Activated effector memory CD4-positive, alpha-beta T cell treated with Interleukin-2 at 50 U/mL for 16 hours (primary cell): ENCODE measurements around the gene AHNAK.
"Not testable (repeated sequence)": the region's sequence is repeated elsewhere in the genome, so short reads cannot be mapped to it uniquely, and the experiment has no call there.

Source experiments
- DNase-seq: peaks from one replicate; pipeline ENCODE4 v3.0.0-alpha.2; 2020

Gene AHNAK

DNA sequence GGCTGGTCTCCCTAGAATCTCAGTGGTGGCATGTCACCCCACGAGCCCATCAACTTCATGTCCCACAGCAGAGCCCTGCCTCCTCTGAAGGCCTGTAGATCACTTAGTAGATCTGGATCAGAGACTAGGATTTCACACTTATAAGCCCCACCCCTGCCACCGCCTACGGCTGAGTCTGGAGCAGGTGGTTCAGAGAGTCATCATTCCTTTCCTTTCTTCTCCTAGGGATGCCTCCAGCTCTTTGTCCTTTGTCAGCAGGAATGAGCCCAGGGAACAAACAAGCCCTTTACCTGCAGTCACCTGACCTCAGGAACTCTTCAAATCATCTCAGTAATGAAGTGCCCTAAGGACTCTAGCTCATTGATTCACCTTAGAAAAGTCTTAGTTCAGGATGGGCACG, 90.0 kb downstream of the AHNAK start:
- DNase-seq, result no peak

DNA sequence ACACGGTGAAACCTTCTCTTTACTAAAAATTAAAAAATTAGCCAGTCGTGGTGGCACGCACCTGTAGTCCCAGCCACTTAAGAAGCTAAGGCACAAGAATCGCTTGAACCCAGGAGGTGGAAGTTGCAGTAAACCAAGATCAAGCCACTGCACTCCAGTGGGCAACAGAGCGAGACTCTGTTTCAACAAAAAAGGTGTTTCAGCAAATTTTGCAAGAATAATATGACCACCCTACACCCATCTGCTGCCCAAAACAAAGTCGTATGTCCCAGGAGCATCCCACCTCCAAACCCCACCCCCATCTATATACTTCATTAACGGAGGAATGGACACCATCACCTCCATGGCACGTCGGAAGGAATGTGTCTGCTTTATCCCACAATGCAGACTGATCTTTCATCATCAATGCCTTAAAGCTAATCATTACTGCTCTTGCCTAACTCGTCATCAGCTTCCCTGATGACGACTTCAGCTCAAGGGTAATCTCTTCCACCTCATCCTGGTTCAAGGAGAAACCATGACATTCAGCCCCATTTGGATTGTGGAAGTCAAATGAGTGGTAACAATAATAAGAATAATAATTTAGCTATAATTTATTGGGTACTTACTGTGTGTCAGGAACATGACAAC, 93.7 kb downstream of the AHNAK start:
- DNase-seq, result no peak

DNA sequence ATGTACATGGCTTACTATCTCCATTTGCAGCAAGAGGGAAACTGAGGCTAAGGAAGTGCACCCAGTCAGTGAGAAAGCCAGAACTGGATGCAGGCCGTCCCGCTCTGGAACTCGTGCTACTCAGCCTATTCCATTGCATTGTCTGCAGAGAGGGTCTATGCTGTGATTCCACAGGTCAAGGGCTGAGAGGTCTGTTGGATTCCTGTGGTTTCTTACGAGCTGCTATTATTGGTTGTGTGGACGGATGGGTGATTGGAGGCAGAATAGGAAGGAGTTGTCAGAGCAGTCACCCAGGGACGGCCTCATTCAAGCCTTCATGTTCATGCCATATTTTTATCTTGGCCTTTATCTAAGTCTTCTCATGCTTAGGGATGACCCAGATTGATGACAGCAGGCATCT, 94.3 kb downstream of the AHNAK start:
- no peak for DNase-seq

DNA sequence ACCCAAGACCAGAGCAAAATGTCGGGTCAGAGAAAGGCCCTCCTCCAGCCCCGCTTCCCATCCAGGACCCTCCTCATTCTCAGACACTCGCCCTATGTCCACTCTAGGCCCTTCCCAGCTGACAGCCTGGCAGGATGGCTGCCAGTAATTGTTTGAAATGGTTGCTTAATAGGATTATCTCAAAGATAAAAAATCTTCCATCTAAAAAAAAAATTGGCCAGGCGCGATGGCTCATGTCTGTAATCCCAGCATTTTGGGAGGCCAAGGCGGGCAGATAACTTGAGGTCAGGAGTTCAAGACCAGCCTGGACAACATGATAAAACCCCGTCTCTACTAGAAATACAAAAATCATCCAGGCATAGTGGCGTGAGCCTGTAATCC, 95.4 kb downstream of the AHNAK start:
- DNase-seq, result no peak

DNA sequence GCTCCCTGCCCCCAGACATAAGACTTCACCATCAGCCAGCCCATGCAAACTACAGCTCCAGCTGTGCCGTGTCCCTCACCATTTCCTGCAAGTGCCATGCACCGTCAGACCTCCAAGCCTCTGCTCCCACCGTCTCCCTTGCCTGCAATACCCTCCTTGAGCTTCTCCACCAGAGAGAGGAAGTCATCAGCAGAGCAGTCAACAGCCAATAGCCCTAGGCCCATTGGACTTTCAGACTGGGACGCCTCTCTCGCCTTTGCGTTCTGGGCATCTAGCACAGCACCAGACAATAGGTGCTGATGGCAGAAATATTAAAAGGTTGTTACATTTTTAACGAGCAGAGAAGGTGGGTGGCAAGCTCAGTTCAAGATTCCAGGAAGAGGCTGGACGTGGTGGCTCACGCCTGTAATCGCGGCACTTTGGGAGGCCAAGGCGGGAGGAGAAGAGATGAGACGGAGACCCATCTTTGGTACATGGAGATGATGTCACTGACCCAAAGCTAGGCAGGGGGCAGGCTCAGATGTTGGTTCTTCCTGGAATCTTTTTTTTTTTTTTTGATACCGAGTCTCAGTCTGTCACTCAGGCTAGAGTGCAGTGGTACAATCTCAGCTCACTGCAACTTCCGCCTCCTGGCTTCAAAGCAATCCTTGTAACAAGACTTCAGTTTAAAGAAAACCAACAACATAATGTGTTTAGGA, 95.9 kb downstream of the AHNAK start:
- DNase-seq, result no peak

DNA sequence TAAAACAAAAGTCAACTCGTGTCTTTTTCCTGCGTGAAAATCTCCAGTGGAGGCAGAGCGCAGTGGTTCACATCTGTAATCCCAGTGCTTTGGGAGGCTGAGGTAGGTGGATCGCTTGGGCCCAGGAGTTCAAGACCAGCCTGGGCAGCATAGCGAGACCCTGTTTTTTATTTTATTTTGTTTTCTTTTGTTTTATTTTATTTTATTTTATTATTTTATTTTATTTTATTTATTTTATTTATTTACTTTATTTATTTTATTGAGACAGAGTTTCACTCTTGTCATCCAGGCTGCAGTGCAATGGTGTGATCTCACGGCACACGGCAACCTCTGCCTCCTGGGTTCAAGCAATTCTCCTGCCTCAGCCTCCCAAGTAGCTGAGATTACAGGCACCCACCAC, 96.7 kb downstream of the AHNAK start:
- not testable (repeated sequence) for DNase-seq

DNA sequence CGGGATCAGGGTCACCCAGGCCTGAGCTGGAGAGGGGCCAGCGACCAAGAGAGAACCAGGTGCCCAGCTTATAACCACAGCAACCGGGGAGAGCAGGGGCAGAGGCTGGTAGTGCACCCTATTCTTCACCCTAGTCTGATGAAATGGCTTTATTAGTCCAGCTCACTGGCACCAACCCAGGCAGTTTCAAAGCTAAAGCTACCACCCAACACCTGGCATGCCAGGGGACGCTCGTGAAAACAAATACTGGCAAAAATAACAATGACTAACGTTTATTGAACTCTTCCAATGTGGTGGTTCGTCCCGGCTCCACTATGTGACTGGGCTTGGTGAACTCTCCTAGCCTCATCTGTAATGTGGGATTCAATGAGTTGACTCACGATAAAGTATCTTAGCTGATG, 97.2 kb downstream of the AHNAK start:
- no peak for DNase-seq

DNA sequence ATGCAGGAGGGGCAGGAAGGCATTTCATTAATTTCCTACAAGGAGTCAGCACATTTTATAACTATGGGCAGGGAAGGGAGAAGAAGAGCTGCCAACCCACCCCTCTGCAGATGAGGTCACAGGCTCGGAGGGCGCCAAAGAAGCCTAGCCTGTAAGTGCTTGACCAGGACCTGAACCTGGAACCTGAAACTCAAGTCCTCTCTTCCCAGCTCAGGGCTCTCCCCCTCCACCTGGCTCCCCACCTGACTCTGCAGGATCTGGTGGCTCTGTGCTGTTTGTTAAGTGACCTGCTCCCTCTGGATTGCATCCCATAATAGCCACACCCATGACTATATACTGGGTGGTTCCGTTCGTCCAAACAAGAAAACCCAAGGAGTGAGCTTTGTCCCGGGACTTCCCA, 100.5 kb downstream of the AHNAK start:
- no peak for DNase-seq

DNA sequence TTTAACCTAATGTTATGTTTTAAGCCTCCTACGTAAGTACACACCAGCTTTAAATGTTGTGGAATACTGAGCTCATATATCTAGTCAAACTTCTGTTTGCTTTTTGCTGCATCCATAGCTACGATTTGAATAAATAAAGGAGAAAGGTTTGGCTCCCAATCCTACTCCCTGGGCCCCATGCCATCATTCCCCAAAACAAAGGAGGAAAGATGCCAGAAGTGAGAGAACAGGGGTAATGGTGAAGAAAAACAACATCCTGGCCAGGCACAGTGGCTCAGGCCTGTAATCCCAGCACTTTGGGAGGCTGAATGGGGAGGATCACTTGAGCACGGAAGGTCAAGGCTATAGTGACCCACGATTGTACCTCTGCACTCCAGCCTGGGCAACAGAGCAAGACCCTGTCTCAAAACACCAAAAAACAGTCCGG, 101.3 kb downstream of the AHNAK start:
- no peak for DNase-seq

DNA sequence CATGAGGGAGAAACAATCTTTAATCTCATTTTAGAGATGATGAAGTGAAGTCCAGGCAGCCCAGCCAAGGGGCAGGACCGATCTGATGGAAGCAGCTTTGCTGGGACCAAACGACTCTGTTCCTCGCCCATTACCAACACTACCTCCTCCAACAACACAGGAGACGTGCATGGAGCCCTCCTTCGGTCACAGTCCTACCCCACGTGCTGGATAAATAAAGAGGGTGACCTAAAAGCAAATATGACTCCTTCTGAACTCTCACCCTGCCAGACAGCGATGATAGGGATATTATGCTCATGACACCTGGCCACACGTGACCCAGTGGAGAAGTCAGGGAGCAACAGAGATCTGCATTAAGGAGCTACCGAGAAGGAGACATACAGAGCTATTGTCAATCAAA, 101.8 kb downstream of the AHNAK start:
- DNase-seq, result no peak

DNA sequence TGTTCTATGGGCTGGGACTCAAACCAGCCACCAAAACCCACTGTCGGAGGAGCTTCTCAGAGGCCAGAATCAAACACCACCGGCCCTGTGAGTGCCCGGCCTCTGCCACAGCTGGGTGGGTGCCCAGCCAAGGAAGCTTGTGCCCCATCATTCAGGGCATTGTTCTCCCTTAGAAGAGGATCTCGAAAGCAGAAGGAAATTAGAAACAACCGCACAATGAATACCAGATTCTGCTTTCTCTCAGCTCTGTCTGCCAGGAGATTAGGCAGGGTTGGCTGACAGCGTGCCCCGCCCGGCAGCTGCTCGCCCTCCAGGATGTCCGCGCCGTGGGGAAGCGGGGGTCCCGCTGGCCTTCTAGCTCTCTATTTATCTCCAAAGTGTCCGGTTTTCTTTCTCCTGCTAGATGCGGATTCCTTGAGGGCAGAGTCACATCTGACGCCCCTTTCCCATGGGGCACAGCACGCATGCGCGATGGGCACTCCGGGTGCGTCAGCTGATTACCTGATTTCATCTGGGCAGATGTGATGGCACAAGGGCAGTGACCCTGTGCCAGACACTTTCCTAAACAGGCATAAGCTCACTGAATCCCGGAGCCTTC, 102.3 kb downstream of the AHNAK start:
- DNase-seq, result no peak

DNA sequence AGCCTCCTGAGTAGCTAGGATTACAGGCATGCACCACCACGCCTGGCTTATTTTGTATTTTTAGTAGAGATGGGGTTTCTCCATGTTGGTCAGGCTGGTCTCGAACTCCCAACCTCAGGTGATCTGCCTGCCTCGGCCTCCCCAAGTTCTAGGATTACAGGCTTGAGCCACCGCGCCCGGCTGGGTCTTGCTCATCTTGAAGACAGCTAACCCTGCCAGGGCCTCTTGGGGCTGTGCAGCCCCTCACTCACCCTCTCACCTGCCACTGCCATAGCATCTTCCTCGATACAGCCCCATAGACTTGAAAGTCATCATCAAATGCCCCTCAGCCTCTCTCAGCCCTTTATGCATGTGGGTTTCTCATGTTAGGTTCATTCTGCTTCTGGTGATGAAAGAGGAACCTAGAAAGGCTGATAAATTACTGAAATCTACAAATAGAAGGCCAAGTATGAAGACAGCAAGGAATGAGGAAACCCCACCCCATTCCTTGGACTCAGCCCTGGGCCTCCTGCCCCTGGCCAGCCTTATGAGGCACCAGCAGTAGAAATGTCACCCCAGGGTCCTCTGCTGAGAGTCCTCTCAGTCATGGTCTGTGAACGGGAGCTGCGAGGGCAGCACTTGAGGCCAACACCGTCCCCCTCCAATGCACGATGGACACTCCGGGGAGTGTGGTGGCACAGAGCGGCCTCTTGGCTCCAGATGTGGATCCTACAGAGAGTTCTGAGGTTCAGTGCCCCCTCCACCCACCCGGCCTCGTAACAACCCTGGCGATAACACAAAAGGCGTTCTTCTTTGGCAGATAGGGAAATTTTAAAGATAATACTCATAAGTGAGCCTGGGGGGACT, 103.0 kb downstream of the AHNAK start:
- no peak for DNase-seq

DNA sequence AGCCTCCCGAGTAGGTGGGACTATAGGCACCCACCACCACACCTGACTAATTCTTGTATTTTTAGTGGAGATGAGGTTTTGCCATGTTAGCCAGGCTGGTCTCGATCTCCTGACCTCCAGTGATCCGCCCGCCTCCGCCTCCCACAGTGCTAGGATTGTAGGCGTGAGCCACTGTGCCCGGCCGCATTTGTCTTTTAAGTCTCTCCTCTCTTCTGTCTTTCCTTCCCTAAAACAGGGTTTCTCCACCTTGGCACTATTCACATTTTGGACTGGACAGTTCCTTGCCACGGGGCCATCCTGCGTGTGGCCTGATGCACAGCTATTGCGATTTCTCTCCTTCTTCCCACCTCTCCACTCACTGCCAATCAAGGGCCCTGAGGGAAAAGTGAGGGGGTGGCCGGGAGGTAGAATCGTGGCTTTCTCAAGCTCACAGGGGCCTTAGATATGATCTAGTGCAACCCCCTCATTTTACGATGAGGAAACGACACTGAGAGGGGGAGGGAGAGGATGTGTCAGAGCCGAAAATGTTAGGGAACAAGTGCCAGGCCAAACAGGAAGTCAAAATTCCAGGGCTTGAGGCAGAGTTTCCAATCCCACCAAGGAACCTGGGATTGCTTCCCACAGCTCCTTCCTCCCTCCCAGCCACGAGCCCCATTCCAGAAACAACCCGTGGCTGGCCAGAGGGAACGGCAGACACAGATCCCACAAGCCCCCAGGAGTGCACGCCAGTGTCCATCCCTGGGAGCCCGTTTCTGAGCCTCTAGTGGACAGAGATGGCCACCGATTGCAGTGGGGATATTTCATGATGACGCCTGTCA, 106.6 kb downstream of the AHNAK start:
- no peak for DNase-seq

DNA sequence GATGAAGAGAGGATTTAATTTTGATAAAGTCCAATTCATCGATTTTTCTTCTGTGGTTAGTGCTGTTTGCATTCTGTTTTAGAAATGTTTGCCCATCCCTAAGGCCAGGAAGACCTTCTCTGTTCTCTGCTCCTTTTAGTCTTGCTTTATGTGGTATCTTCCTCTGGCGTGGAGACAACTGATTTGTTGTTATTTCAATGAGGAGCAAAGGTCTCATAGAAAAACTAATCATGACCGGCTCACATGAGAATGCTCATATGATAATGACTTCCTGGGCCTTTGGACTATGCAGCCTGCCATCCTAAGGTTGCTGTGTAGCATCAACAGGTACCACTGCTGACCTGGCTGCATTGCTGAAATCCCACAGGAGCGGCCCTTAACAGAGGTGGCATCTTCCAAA, 108.0 kb downstream of the AHNAK start:
- no peak for DNase-seq

DNA sequence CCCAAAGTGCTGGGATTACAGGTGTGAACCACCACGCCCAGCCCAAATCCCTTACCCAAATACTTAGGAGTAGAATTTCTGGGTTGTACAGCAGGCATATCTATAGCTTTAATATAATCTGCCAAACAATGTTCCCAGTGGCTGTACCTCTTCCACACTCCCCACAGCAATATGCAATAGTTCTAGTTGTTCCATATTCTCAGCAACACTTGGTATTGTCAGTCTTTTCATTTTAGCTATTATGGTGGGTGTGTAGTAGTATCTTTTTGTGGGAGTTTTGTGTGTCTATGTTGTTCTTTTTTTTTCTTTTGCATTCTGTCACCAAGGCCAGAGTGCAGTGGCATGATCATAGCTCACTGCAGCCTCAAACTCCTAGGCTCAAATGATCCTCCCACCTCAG, 109.0 kb downstream of the AHNAK start:
- no peak for DNase-seq

DNA sequence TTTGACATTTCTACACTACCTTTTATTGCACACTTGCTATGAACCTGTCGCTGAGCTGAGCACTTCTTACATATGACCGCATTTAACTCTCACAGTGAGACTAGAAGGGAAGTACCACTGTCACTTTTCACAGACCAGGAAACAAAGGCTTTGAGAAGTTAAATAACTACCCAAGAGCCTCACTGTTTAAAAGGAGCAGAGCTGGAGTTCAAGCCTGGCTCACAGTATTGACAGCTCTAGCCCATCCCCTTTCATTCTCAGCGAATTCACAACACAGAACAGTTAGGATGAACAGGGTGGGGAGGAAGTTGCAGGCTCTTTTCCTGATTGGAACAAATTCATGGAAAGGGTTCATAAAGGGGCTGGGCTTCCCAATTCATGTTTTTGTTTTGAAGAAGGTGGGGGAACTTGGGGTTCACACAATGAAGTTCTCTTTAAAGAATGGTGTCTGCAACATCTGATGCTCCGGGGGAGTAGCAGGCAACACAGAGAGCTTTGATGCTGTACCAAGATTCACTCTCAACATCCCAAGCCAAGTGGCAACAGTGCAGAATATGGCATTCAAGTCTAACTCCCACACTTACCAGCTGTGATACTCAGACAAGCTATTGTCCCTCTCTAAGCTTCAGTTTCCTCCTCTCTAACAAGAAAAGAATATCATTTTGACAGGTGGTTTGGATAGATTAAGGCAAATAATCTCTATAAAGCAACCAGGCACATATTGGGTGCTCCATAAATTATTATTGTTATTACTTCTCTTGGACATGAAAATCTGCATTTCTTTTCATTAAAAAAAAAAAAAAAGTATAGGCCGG, 110.6 kb downstream of the AHNAK start:
- no peak for DNase-seq

DNA sequence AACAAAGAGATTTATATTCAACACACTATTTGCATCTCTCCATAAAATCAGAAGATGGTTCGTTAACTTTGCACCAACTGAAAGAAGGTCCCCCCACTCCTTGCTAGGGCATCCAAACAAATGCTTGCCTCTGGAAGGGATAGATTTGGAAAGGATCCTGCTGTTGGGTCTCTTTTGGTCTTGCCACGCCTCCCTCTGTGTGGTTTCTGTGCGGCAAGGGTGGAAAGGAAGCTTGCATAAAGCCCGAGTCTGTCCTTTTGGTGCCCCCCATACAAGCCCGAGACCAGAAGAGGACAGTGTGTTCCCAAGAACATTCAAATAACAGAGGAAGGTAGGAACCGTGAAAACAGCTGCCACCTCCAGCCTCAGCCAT, 112.7 kb downstream of the AHNAK start:
- DNase-seq, result no peak

DNA sequence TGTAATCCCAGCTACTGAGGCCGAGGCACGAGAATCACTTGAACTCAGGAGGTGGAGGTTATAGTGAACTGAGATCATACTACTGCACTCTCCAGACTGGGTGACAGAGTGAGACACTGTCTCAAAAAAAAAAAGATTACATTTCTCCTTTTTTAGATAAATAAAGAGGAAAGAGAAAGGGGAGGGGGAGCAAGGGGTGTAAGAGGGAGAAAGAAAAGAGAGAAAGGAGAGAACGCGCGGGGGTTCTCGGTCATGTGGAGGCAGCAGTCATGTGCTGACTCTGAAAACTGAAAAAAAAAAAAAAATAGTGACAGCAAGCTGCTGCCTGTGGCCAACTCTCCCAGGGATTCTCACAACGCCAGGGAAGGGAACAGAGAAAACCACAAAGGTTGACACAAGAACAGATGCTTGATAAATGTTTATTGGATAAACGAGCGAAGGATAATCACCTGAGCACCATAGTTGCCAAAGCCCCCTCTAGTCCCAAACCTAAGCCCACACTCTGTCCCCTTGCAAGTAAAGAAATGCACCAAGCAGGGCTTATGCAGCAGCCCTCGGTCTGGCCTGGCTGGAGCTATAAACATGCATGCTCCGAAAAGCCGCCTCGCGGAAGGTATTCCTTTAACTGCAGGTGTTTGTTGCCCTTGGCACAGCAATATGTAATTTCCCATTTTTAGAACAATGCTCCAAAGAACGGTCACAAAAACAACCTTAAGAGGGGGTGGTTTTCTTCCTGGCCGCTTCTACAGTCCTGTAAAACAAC, 113.3 kb downstream of the AHNAK start:
- no peak for DNase-seq

DNA sequence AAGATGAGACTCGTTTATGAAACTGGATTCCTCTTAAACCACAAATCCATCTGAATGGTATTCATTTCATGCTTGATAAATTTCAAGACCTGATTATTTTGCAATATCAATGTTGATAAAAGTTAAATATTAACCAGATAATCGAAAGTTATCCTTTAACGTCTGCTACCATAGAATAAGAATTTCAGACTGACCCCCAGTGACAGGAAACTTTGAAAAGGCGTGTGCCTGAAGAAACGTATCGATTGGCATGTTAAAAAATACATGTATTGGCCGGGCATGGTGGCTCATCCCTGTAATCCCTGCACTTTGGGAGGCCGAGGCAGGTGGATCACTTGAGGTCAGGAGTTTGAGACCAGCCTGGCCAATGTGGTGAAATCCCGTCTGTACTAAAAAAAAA, 113.9 kb downstream of the AHNAK start:
- no peak for DNase-seq

DNA sequence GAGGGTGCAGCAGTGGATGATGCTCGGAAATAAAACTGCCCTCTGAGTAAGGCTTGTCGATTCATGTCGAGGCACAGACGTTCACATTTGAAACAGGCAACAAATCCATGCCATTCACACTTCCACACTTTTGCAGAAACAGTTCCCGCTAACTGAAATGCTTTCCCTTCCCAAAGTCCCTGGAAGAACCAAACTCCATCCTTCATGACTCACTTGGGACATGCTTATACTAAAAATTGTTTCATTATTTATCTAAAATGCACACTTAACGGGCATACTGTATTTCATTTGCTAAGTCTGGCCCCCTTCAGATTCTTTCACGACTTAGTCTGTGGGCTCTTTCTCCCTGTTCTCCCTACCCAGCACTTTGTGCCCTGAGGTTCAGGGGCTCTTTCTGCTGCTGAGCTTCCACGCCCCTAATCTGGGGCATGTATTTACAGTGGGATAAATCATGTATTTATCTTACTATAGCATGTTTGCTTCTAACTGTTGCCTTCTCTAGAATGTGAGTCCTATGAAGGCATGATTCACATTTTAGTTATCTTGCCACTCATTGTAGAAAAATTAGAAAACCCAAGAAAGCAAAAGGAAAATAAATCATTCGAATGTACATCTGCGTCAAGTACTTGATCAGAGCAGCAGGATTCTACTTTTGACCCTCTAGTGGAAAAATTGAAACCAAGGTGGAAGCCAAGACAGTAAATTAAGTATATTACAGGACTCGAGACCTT, 115.3 kb downstream of the AHNAK start:
- DNase-seq, result no peak
